NCI-H2081 (cell line): Measurements from ENCODE around the gene IRAK1BP1.
"Not testable (repeated sequence)": the region's sequence is repeated elsewhere in the genome, so short reads cannot be mapped to it uniquely, and the experiment has no call there.

Experiments
- DNase-seq, 2 experiments: peaks; one replicate each; lab custom pipeline; 2025; lab: John Stamatoyannopoulos, UW

IRAK1BP1 gene

GRCh38 chr6:78889901-78890300 lies 22.6 kb downstream of the IRAK1BP1 start:
- not testable (repeated sequence) for DNase-seq

GRCh38 chr6:78896227-78896626 lies 28.9 kb downstream of the IRAK1BP1 start:
- DNase-seq = no peak

- DNase-seq = no peak
Measured at GRCh38 chr6:78908621-78909020, 41.3 kb downstream of the IRAK1BP1 start.

- DNase-seq = no peak
Measured at GRCh38 chr6:78909391-78909790, 42.0 kb downstream of the IRAK1BP1 start.

- no peak for DNase-seq
Measured at GRCh38 chr6:78910010-78910409, 42.7 kb downstream of the IRAK1BP1 start.

- no peak for DNase-seq
Measured at GRCh38 chr6:78910591-78911171, 43.3 kb downstream of the IRAK1BP1 start.

- no peak for DNase-seq
Measured at GRCh38 chr6:78911218-78911940, 44.0 kb downstream of the IRAK1BP1 start.

- no peak for DNase-seq
Measured at GRCh38 chr6:78916411-78916810, 49.1 kb downstream of the IRAK1BP1 start.

- no peak for DNase-seq
Measured at GRCh38 chr6:78917788-78918187, 50.4 kb downstream of the IRAK1BP1 start.

- not testable (repeated sequence) for DNase-seq
Measured at GRCh38 chr6:78921168-78921567, 53.8 kb downstream of the IRAK1BP1 start.

- DNase-seq = no peak
Measured at GRCh38 chr6:78925317-78925716, 58.0 kb downstream of the IRAK1BP1 start.

GRCh38 chr6:78935553-78935952 lies 68.2 kb downstream of the IRAK1BP1 start:
- DNase-seq = no peak

- DNase-seq = no peak
Measured at GRCh38 chr6:78936515-78936914, 69.2 kb downstream of the IRAK1BP1 start.

- no peak for DNase-seq
Measured at GRCh38 chr6:78942446-78942845, 75.1 kb downstream of the IRAK1BP1 start.

- DNase-seq = no peak
Measured at GRCh38 chr6:78947529-78947928, 80.2 kb downstream of the IRAK1BP1 start.

- DNase-seq = no peak
Measured at GRCh38 chr6:78947962-78948361, 80.6 kb downstream of the IRAK1BP1 start.

GRCh38 chr6:78948785-78949184 lies 81.4 kb downstream of the IRAK1BP1 start:
- DNase-seq = no peak

GRCh38 chr6:78952362-78952761 lies 85.0 kb downstream of the IRAK1BP1 start:
- DNase-seq = no peak
